AG20443 (cell line): ENCODE data around the gene RTP4.

ENCODE experiments used
- DNase-seq: peaks from one replicate; pipeline ENCODE4 v3.0.0; 2012; ENCODE audit warnings: low spot score, mixed read lengths

RTP4 gene, protein sequence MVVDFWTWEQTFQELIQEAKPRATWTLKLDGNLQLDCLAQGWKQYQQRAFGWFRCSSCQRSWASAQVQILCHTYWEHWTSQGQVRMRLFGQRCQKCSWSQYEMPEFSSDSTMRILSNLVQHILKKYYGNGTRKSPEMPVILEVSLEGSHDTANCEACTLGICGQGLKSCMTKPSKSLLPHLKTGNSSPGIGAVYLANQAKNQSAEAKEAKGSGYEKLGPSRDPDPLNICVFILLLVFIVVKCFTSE

GRCh38 chr3:187368251-187369088 lies at the start of gene RTP4:
Gene RTP4 (plus strand): TSS chr3:187368385. CDS start chr3:187368442, 57 bp downstream.
- DNase-seq = peak; percentile 50

- DNase-seq = peak; percentile 79
These were observed 49.2 kb upstream of the RTP4 start for GRCh38 chr3:187318819-187319616.

DNA sequence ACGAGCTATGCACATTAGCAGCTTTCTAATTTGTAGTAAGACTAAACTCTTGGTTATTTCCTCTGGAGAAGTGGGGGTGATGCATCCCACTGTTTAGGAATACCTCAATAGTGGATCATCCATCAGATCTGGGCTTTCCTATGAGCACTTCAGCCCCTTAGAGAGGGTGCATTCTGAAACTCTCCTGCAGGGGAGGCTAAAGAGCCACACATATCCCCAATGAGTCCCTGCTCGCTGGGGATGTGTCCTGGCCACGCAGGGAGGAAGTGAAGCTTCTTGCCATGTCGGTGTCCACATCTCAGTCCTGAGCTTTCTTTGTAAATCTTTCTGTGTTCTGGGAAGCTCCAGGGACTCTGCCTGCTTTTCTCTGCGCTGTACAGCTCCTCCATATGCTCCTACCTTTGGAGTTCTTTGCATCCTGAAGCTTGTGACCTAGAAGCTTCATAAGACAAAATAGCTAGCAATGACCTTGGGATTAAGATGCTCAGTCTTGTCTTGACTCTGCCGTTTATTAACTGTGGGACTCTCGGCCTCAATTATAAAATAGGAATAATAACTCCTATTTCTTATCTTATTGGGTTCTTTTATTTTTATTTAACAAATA lies 48.4 kb upstream of the RTP4 start:
- peak; percentile 83 for DNase-seq

DNA sequence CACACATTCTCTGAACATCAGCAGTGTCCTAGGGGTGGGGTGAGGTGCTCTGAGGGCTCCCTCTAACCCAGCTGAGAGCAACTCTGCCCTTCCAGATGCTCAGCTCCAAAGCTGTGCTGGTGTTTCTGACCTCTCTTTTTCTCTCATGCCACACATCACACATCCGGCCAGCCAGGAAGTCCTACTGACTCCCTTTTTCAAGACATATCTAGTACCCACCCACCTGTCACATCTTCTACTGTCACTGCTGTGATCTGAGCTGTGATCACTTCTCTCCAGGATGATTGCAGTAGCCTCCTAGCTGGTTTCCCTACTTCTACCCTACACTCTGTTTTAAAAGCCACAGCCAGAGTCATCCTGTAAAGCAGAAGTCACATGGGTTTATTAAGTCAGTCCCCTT lies 46.4 kb upstream of the RTP4 start:
- no peak for DNase-seq

DNA sequence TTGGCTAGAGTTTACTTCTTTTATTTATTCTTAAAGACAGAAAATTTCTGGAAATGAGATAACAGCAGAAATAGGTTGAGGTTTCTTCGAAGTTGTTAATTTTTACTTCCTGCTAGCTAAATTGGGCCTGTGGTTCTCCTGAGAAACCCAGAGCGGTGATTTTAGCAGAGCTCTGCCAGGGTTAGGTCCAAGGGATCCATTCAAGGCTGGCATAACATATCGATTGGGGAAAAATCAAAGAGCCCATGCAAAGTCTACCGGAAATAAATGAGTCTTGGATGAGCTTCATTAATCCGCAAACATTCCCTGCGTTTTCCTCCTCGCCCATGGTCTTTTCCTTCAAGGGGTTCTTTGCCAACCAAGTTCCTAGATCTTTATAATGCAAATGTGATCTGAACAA lies 45.9 kb upstream of the RTP4 start:
- no peak for DNase-seq

GRCh38 chr3:187323091-187323490 lies 45.1 kb upstream of the RTP4 start:
- DNase-seq = no peak

GRCh38 chr3:187325632-187326031 lies 42.6 kb upstream of the RTP4 start:
- no peak for DNase-seq

GRCh38 chr3:187327845-187328244 lies 40.3 kb upstream of the RTP4 start:
- DNase-seq = no peak

DNA sequence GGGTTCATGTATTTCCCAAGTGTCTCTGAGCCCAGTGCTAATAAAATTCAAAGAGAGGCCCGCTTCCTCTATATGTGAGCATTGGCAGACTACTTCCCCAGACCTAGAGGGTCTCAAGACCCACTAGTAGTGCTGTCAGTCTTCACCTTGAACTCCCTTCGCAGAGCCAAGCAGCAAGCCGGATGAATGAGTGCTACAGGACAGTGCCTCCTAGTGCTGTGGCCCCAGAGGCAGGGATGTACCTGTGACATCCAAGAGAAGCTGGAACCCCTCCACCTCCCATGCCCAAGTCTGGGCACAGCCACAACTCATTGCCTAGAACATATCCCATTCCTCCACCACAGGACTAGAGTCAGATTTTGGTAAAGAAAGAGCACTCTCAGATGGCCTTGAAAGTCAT lies 39.5 kb upstream of the RTP4 start:
- DNase-seq = no peak

DNA sequence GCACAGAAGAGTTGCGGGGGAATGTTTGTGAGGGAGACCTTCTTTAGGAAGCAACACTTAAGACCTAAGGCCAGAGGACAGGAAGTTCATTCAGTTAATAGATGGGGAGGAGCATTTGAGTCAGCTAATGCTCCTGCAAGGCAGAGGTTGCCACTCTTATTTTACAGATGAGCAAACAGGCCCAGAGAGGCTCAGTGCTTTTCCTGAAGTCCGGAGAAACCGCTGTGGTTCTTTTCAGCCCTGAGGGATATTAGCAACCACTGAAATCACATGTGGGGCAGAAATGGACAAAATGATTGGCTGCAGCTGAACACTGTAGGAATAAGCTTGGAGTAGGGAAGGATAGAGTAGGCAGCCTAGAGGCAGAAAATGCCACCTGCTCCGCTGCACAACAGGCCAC lies 33.3 kb upstream of the RTP4 start:
- no peak for DNase-seq

- DNase-seq = no peak
These were observed 31.9 kb upstream of the RTP4 start for GRCh38 chr3:187336322-187336721.

GRCh38 chr3:187340578-187340977 lies 27.6 kb upstream of the RTP4 start:
- DNase-seq = no peak

GRCh38 chr3:187342255-187342654 lies 25.9 kb upstream of the RTP4 start:
- DNase-seq = no peak

- no peak for DNase-seq
These were observed 24.5 kb upstream of the RTP4 start for GRCh38 chr3:187343670-187344069.

- DNase-seq = no peak
These were observed 15.3 kb upstream of the RTP4 start for GRCh38 chr3:187352581-187353575.

GRCh38 chr3:187358068-187358467 lies 10.1 kb upstream of the RTP4 start:
- DNase-seq = no peak

DNA sequence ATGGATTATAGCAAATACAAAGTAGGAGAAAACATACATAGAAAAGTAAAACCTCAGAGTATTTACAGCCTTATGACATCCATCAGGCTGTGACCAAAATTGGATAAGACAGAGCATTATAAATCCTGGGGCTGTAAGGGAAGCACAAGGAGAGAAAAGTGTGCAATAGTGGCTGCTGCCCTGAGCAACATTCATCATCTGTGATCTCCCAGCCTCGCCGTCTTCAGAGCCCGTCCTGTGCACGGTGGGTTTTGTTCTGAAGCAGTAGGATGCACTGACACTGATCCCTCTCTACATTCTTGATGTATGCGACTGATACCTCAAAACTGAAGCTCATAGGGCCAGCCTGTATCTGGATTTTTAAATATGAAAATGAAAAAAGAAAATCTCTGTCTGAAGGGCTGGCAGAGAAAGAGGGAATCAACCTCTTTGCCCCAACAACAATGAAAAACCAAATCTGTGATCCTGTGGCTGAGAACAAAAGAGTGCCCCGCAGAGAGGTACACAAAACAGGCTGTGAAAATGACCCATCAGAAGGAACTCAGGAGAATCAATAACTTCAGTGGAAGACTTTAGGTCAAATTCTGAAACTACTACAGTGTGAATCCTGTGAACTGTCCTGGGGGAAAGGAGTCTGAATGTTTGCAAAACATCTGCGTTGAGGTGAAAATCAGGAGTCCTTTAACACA lies 8.2 kb upstream of the RTP4 start:
- DNase-seq = no peak

DNA sequence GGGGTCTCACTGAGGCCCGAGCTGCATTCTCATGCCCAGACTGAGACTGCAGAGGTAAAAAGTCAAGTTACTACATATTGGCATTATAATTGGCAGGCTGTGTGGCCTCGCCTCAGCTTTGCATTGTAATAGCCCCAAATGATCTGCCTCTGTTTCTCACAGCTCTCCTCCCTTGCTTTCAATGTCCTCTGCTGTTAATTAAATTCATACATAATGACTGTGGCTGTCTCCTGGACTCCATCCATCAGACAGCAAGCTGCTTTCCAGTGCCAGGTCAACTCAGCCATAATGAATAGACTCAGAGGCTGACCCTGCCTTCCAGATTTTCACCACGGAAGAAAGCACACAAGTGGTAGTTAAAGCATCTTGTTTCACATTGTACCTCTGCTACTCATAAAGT lies 7.6 kb upstream of the RTP4 start:
- no peak for DNase-seq

GRCh38 chr3:187361835-187362234 lies 6.3 kb upstream of the RTP4 start:
- DNase-seq = no peak

GRCh38 chr3:187367561-187368103 lies 553 bp upstream of the RTP4 start:
- no peak for DNase-seq
